GM18508 (cell line): ENCODE data around the gene PLEKHJ1.
"Not testable (repeated sequence)": the region's sequence is repeated elsewhere in the genome, so short reads cannot be mapped to it uniquely, and the experiment has no call there.

Source experiments
- ATAC-seq: cut with Tn5 transposase; IDR thresholded peaks from one replicate; pipeline ENCODE4 v1.9.1; 2021; ENCODE audit warnings: moderate number of reproducible peaks; ENCODE audit not compliant: insufficient read depth, unreplicated experiment

PLEKHJ1 gene

DNA sequence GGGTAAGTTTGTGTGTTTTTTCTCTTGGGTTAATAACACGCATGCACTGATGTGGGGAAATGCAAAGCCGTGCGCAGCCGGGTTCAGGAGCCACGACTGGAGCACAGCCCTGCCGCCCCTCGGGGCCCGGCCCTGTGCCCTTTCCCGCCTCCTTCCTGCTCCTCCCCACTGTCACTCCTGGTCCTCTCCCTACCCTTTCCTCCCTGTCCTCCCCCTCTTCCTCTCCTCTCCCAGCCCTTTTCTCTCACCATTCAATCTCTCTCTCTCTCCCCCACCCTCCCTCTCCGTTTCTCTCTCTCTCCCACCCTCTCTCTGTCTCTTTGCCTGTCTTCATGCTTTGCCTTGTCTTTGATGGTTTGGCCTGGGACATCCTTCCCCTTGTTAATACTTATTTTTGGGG lies 27.2 kb downstream of the PLEKHJ1 start:
- ATAC-seq, result no peak

GRCh38 chr19:2207991-2208860 lies 27.9 kb downstream of the PLEKHJ1 start:
- no peak for ATAC-seq

DNA sequence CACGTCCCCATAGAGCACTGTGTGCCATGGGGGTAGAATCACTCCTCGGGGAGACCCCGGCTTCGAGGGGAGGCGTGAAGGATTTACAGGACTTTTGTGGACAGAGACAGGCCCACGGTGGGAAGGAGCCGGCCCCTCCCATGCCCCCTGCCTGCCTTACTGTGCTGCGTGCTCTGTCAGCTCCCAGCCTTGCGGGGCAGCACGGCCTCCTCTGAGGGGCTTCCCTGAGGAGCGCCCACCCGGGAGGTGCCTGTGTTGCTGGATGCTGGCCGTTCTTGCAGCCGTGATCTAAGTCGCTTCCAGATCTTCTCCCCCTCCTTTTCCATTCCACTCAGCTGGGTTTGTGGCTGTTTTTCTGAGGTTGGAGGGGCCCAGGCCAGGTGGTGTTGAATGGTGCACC lies 29.1 kb downstream of the PLEKHJ1 start:
- no peak for ATAC-seq

DNA sequence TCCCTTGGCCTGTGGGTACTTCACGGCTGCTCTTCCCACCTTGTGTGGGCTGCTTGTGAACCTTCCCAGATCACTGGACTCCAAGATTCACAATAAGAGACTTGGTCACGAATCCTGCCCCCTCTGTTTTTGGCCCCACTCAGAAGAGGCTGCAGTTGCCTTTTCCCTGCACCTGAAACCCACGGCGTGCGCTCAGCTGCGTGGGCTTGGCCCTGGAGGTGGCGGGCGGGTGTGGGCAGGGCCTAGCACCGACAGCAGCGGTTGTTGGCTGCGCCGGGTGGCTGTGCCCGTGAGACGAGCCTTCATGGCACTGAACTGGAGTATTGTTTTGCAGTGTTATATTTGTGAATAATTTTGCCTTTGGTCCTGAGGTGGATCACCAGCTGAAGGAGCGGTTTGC lies 33.8 kb downstream of the PLEKHJ1 start:
- ATAC-seq, result no peak

DNA sequence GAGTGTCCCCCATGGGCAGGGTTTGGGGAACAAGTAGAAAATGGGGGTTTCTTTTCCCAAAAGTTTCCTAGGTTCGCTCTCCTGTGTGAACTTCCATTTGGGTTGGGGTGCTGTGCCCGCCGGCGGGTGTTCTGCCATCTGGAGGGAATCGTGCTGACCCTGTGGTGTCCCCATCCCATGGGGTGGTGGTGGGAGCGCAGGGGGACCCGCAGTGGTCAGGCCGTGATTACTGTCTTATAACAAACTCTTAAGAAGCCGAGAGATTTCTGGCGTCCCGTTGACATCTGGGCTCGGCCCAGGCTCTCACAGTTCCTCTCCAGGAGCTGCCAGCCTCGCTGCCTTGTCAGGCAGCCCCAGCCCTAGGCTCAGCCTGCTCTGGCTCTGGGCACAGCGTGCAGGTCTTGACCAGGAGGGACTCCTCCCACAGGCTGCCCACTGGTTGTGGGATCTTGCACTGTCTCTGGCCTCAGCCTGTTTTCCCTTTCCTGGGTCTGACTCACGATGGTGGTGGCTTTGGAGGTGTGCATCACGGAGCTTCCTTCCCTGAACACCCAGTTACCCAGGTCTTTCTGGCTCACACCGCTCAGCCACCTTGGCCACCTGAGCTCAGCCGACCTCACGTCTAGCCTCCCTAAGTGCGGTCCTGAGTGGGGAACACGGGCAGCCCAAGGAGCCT lies 34.5 kb downstream of the PLEKHJ1 start:
- ATAC-seq, result no peak

- ATAC-seq, result not testable (repeated sequence)
Measured at GRCh38 chr19:2200624-2201294, 35.4 kb downstream of the PLEKHJ1 start.

DNA sequence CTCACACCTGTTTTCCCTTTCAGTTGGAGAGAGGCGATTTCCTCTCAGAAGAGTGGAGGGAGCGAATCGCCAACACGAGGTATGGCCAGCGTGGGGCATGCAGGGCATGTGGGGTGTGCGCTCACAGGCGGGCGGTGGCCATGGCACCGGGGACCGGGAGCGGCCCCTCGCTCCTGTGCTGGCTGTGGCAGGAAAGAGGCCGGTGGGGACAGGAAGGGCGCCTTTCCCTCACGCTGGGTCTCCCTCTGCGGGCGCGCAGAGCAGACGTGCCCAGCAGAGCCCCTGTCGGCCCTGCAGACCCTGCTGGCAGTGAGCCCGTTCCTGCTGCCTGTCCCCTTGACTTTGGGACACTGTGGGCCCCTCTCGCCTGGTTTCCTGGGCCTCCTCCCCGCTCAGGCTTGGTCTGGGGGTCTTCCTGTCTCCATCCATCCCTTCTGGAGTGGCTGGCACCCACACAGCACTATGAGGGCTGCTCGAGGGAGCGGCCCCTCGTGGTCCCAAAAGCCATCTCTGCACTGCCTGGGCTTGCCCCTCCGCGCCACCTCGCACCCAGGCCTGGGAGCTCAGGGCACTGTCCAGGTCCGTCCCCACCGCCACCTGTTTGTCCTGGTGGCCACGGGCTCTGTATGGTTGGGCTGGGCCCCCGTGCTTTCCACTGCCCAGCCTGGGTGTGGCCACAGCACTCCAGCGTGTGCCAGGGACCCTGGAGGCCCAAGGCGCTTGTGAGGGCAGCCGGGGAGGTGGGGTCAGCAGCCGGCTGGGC lies 36.1 kb downstream of the PLEKHJ1 start:
- ATAC-seq, result no peak

GRCh38 chr19:2199215-2199614 lies 36.9 kb downstream of the PLEKHJ1 start:
- no peak for ATAC-seq

- ATAC-seq, result no peak
Measured at GRCh38 chr19:2198317-2198716, 37.8 kb downstream of the PLEKHJ1 start.

GRCh38 chr19:2197270-2197669 lies 38.9 kb downstream of the PLEKHJ1 start:
- no peak for ATAC-seq

DNA sequence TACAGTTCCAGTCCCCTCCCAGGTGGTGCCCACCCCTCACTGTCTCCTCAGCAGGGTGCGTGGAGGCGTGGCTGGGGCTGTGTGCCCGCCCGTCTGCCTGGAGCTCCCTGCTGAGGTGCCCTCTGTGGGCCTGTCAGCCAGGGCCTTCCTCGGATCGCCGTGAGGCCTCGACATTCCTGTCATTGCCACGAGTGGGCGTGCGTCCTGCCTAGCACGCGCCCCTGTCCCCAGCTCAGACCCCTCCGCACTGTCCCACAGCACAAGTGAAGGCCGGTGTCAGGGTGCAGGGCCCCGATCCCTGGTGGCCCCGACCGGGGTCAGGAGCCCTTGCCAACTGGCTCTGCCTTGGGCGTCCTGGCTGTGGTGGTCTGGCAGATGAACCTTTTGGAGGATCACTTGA lies 40.2 kb downstream of the PLEKHJ1 start:
- ATAC-seq, result no peak

GRCh38 chr19:2195361-2195760 lies 40.8 kb downstream of the PLEKHJ1 start:
- no peak for ATAC-seq

GRCh38 chr19:2194513-2195078 lies 41.5 kb downstream of the PLEKHJ1 start:
- ATAC-seq, result no peak

DNA sequence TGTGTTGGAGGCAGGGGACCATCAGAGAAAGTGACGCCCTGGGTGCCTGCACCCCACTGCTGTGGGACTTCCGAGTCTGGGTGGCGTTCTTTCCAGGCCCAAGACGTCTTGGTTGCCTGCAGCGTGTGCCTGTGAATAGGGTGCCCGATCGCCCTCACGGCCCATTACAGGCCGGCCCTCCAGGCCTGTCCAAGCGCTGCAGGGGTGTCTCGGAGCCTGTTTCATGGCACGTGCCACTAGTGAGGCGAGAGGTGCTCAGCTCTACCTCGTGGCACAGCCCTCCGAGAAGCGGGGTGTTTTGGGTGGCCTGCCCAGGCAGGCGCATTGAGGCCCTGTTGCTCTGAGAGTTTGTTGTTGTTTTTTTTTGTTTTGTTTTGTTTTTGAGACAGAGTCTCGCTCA lies 42.3 kb downstream of the PLEKHJ1 start:
- no peak for ATAC-seq

- ATAC-seq, result no peak
Measured at GRCh38 chr19:2192862-2193261, 43.3 kb downstream of the PLEKHJ1 start.

DNA sequence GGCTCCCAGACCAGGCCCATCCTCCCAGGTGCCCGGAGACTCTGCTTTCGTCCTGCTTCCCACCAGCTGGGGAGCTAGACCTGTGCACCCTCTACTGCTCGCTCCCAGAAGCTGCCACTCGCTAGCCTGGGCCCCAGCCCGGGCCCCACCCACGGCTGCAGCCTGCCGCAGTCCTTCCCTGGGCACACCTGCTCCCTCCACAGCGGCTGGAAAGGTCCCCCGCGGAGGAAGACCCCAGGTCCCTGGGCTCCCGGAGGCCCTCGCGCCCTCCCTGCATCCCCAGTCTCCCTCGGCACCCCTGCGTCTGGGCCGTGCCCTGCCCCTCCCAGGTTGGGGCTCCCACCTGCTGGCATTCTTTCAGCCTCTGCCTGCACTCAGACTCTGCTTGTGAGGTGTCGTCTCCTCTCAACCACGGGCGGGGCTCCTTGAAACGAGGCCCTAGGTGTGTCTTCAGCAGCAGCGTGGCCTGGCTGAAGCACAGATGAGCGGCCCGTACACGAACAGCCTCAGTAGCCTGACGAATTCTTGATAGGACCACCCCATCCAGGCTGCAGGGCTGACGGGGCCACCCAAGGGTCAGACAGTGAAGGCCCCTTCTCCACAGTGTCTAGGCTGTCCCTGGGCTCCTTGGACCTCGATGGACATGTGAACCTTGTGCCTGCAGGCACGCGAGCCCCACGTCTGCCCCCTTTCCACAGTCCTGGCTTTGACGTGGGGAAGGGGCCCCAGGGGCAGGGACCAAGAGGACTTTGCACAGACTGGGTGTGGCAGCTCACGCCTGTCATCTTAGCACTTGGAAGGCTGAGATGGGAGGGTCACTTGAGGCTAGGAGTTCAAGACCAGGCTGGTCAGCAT lies 44.4 kb downstream of the PLEKHJ1 start:
- ATAC-seq, result no peak

DNA sequence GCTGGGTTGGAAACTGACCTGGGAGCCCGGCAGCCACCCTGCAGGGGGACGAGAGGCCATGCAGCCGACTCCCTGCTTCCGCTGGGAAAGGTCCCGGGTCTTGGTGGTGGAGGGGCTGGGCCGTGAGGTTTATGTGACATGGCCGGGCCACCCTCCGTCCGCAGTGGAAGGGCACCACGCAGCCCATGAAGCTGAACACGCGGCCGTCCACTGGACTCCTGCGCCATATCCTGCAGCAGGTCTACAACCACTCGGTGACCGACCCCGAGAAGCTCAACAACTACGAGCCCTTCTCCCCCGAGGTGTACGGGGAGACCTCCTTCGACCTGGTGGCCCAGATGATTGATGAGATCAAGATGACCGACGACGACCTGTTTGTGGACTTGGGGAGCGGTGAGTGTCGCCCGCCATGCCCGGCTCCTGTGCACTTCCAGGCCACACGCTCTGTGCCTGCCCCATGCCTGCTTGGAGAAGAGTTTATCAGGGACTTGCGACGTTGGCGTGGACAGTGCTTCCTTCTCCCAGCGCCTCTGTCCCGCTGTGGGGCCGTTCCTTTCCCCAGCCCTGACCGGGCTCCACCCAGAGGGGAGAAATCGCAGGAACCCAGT lies 45.2 kb downstream of the PLEKHJ1 start:
- no peak for ATAC-seq

DNA sequence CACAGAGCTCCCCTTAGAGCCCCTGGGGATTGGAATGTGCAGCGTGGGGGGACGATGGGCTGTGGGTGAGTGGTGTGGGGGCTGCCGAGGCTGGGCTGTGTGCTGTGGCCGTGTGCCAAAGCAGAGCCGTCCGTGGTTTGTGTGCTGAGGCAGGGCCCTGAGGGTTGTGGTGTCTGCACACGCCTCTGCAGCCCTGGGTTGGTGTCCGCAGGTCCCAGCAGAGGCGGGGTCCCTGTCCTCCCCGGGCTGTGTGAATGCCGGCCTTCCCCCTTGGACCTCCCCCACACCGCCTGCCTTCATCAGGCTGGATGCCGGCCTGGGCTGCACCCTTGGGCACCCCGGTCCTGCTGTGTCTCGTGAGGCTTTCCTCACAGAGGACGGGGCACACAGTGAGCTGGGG lies 46.2 kb downstream of the PLEKHJ1 start:
- ATAC-seq, result no peak
